ENCODE results near the gene TMEM132E. TPM values are rescaled to one million over a fixed set of nuclear protein-coding genes. Genes with fewer than 3 reads are reported as not detected.

The TMEM132E gene
- total and polyA plus RNA-seq, 2 of the 8 experiments (the other 6 are each of a cell fraction or from before 2014, with no cell fraction given): 0.45 to 0.60 TPM

DNA sequence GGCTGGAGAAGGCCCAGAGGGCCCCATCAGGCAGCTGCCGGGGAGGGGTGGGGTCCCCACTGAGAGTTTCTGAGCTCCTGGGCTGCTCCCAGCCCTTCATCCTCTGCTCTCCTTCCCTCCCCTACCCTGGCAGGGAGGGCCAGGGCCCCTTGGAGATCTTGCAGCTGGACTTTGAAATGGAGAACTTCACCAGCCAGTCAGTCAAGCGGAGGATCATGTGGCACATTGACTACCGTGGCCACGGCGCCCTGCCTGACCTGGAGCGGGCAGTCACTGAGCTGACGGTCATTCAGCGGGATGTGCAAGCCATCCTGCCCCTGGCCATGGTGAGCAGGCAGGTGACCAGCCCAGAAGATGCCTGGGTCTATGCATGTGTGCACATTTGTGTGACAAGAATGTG, 49.5 kb downstream of the TMEM132E start (continued):
- TF ChIP-seq CHD7 (IDR thresholded peaks at IDR 0.05; ENCODE audit: insufficient replicate concordance, low read length): no peak
- no peak for TF ChIP-seq CTBP2 (IDR thresholded peaks at IDR 0.05; ENCODE audit: borderline replicate concordance, insufficient read depth, insufficient read length, low read length)
- TF ChIP-seq SUZ12 (IDR thresholded peaks at IDR 0.05; ENCODE audit: low read length): no peak
- TF ChIP-seq, protein P1, sequence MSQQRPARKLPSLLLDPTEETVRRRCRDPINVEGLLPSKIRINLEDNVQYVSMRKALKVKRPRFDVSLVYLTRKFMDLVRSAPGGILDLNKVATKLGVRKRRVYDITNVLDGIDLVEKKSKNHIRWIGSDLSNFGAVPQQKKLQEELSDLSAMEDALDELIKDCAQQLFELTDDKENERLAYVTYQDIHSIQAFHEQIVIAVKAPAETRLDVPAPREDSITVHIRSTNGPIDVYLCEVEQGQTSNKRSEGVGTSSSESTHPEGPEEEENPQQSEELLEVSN (IDR thresholded peaks at IDR 0.05): no peak

Measured in H1 (cell line).